Spleen (tissue), 7 donors: ENCODE results near the gene GSG1L2.

Experiments used
- CTCF ChIP-seq, 11 experiments: fragments of 200-600 bp in 7 of 11; fragments of 450-650 bp in 4 of 11; sonication (generic) in 4 of 11; IDR thresholded peaks in 8 of 11; conservative IDR thresholded peaks in 3 of 11; 1 replicate in 7 of 11; 2 replicates in 4 of 11; pipeline versions ENCODE4 v1.4.0 to v1.8.0; 2016 to 2021; ENCODE audit warnings: antibody characterized with exemption in 11 of 11, inconsistent platforms in 4 of 11, mild to moderate bottlenecking in 1 of 11
- POLR2A ChIP-seq, 3 donors: fragments of 450-650 bp; IDR thresholded peaks; one replicate each; pipeline ENCODE4 v1.5.1; 2017; ENCODE audit warnings: antibody characterized with exemption in 3 of 3, mild to moderate bottlenecking in 1 of 3
- POLR2AphosphoS5 ChIP-seq, 3 donors: sonication (generic); formaldehyde crosslinking; IDR thresholded peaks; one replicate each; pipeline ENCODE4 v1.5.1; 2017; ENCODE audit warnings: antibody characterized with exemption in 3 of 3
- donor health status: DM: no; HTN: no; CAD: no; lungs with moderate emphysema.
- donor health status: DM: no; HTN: no; CAD: no.
- donor health status: DM: no; HTN: no; CAD: no.

- TF ChIP-seq CTCF (IDR thresholded peaks at IDR 0.05 in 8 of 11, conservative IDR thresholded peaks at IDR 0.05 in 3 of 11) (no peak), POLR2A (IDR thresholded peaks at IDR 0.05) (no peak), POLR2AphosphoS5 (IDR thresholded peaks at IDR 0.05) (no peak)
Measured at GRCh38 chr17:9810100-9810949, 11.6 kb downstream of the GSG1L2 start.
